ENCODE results near the gene CD40LG. TPM values are rescaled to one million over a fixed set of nuclear protein-coding genes. Genes with fewer than 3 reads are reported as not detected.

CD40LG gene
- not detected in 2 replicates for total RNA-seq

DNA sequence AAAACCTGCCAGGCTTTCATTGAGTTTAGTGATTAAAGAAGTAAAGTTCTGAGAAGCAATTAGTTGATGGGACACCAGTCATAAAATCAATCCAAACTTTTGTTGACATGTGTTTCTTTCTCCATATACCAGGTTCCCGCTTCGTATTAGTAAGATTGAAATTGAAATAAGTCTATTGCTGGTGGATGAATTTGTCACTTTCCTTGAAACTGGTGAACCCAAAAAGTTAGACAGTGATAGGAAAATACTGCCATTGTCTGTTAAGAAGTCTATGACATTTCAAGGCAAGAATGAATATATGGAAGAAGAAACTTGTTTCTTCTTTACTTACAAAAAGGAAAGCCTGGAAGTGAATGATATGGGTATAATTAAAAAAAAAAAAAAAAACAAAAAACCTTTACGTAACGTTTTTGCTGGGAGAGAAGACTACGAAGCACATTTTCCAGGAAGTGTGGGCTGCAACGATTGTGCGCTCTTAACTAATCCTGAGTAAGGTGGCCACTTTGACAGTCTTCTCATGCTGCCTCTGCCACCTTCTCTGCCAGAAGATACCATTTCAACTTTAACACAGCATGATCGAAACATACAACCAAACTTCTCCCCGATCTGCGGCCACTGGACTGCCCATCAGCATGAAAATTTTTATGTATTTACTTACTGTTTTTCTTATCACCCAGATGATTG is at the start of gene CD40LG:
Gene CD40LG (plus strand): TSS at position 482 of the 684 bp plus-strand sequence. CDS start 91 bp downstream, at position 573.
- no peak within 1 kb of the TSS for H3K4me3 ChIP-seq (ENCODE audit: low read depth, low read length)
- TF ChIP-seq, protein P1, sequence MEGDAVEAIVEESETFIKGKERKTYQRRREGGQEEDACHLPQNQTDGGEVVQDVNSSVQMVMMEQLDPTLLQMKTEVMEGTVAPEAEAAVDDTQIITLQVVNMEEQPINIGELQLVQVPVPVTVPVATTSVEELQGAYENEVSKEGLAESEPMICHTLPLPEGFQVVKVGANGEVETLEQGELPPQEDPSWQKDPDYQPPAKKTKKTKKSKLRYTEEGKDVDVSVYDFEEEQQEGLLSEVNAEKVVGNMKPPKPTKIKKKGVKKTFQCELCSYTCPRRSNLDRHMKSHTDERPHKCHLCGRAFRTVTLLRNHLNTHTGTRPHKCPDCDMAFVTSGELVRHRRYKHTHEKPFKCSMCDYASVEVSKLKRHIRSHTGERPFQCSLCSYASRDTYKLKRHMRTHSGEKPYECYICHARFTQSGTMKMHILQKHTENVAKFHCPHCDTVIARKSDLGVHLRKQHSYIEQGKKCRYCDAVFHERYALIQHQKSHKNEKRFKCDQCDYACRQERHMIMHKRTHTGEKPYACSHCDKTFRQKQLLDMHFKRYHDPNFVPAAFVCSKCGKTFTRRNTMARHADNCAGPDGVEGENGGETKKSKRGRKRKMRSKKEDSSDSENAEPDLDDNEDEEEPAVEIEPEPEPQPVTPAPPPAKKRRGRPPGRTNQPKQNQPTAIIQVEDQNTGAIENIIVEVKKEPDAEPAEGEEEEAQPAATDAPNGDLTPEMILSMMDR (IDR thresholded peaks at IDR 0.05; ENCODE audit: insufficient read depth, low read length, poor library complexity, severe bottlenecking) = no peak
- no peak for DNase-seq (ENCODE audit: low read depth)

DNA sequence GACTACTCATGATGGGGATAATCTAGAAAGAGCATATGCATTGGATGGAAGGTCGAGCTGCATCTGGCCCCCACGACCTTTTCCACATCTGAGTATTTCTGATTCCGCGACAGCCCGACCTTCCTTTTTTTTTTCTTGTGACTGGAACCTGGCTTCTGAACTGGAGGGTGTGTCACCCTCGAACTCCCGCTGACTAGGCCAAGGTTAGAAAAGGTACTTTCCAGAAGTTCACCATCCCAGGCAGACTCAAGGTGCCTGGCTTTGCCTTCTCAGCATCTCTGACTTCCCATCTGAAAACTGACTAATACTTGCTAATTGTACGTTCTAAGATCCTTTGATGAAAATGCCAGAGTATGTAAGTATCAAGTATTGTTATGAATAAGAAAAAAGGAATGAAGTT is 49.3 kb upstream of the CD40LG start:
- TF ChIP-seq, protein P1 (IDR thresholded peaks at IDR 0.05; ENCODE audit: insufficient read depth, low read length, poor library complexity, severe bottlenecking) = no peak
- Histone ChIP-seq H3K4me3 (ENCODE audit: low read depth, low read length) (no peak overlapping the region), H3K36me3 (ENCODE audit: control insufficient read depth, insufficient read depth, low read length) (no peaks in the 10 kb centered on the region), H3K27me3 (ENCODE audit: control insufficient read depth, insufficient read depth, low read length) (no peaks in the 10 kb centered on the region)
- DNase-seq (ENCODE audit: low read depth) = no peak

More for the DNA sequence above, at the start of gene CD40LG:
- Histone ChIP-seq H3K36me3 (ENCODE audit: control insufficient read depth, insufficient read depth, low read length) (no peaks in the 10 kb centered on the region), H3K27me3 (ENCODE audit: control insufficient read depth, insufficient read depth, low read length) (no peaks in the 10 kb centered on the region)

DNA sequence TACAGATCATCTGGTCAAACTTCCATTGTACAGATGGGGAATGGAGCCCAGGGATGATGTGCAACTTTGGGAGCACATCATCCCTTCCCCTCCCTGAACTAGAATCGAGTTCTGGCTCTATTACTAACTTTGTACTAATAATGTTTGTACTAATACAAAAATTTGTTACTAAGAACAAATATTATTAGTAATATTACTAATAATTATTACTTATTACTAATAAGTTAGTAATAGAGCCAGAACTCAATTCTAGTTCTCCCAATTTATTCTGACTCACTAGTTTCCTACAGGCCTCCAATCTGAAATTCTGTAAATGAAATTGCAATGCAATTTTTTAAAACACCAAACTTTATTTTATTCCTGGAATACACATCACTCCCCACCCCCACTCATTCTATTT is 47.9 kb upstream of the CD40LG start:
- H3K36me3 ChIP-seq (ENCODE audit: control insufficient read depth, insufficient read depth, low read length) = no peaks in the 10 kb centered on the region
- TF ChIP-seq, protein P1 (IDR thresholded peaks at IDR 0.05; ENCODE audit: insufficient read depth, low read length, poor library complexity, severe bottlenecking) = no peak
- DNase-seq (ENCODE audit: low read depth) = no peak
- no peak overlapping the region for H3K4me3 ChIP-seq (ENCODE audit: low read depth, low read length)
- H3K27me3 ChIP-seq (ENCODE audit: control insufficient read depth, insufficient read depth, low read length) = no peaks in the 10 kb centered on the region

DNA sequence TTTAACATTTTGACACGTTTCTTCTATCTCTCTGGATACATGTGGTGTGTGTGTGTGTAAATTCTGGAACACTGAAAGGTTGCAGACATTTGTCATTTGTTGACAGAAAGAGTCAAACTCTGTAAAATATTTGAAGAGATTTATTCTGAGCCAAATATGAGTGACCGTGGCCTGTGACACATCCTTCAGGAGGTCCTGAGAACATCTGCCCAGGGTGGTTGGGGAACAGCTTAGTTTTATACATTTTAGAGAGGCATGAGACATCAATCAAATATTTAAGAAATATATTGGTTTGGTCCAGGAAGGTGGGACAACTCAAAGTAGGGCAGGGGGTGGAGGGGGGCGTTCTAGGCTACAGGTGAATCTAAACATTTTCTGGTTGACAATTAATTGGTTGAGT is 40.7 kb upstream of the CD40LG start:
- no peaks in the 10 kb centered on the region for H3K36me3 ChIP-seq (ENCODE audit: control insufficient read depth, insufficient read depth, low read length)
- no peak for DNase-seq (ENCODE audit: low read depth)
- TF ChIP-seq, protein P1 (IDR thresholded peaks at IDR 0.05; ENCODE audit: insufficient read depth, low read length, poor library complexity, severe bottlenecking) = no peak
- no peak overlapping the region for H3K4me3 ChIP-seq (ENCODE audit: low read depth, low read length)
- H3K27me3 ChIP-seq (ENCODE audit: control insufficient read depth, insufficient read depth, low read length) = no peaks in the 10 kb centered on the region

DNA sequence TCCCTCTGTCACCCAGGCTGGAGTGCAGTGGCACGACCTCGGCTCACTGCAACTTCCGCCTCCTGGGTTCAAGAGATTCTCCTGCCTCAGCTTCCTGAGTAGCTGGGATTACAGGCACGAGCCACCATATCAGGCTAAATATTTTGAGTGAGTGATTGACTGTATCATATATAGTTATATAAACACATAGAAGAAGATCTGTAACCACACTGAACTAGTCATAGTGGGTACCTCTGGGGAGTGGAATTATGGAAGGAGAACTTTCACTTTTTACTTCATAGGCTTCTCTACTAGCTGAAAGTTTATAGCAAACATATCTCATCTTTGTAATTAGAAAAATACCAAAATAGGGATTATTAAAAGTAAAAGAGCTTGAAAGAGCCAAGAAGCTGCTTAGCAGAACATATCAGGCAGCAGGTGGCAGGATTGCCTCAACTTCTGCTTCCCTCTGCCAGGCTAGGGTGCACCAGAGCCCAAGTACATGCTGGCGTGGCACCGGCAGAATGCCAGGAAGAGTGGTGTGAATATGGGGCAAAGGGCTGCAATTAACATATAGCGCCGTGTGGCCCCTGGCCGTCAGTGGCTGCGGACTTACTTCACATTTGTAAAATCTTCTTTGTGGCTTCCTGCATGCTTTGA is 39.5 kb upstream of the CD40LG start:
- no peaks in the 10 kb centered on the region for H3K36me3 ChIP-seq (ENCODE audit: control insufficient read depth, insufficient read depth, low read length)
- H3K27me3 ChIP-seq (ENCODE audit: control insufficient read depth, insufficient read depth, low read length) = no peaks in the 10 kb centered on the region
- no peak for DNase-seq (ENCODE audit: low read depth)
- no peak overlapping the region for H3K4me3 ChIP-seq (ENCODE audit: low read depth, low read length)
- TF ChIP-seq, protein P1 (IDR thresholded peaks at IDR 0.05; ENCODE audit: insufficient read depth, low read length, poor library complexity, severe bottlenecking) = no peak
